Breast epithelium (tissue), 3 donors: ENCODE data around the gene ARL3.

Experiments
- CTCF ChIP-seq, 3 donors: fragments of 450-650 bp; IDR thresholded peaks; one replicate each; pipeline ENCODE4 v1.5.1; 2016 to 2017; ENCODE audit warnings: antibody characterized with exemption in 3 of 3, mild to moderate bottlenecking in 3 of 3, moderate library complexity in 3 of 3
- POLR2A ChIP-seq: fragments of 450-650 bp; IDR thresholded peaks from one replicate; pipeline ENCODE4 v1.6.1; 2016; ENCODE audit warnings: antibody characterized with exemption, mild to moderate bottlenecking, moderate library complexity

- TF ChIP-seq CTCF (IDR thresholded peaks at IDR 0.05) (peak in 1 of 3 donors; percentile 17), POLR2A (no peak)
Measured at GRCh38 chr10:102669206-102670064, 44.8 kb downstream of the ARL3 start.
